CD4-positive, alpha-beta T cell treated with Interferon alpha-2 for 1 hour (primary cell): ENCODE data around the gene USP24.

Experiments
- DNase-seq, 2 donors: peaks; one replicate each; pipeline ENCODE4 v3.0.0-alpha.2; 2020 to 2022

Gene USP24

GRCh38 chr1:55065648-55066047, 149.5 kb downstream of the USP24 start:
- no peak for DNase-seq

- DNase-seq, result no peak
Measured at GRCh38 chr1:55064861-55065263, 150.3 kb downstream of the USP24 start.

GRCh38 chr1:55064071-55064581, 151.0 kb downstream of the USP24 start:
- no peak for DNase-seq

GRCh38 chr1:55063577-55063942, 151.6 kb downstream of the USP24 start:
- no peak for DNase-seq

- no peak for DNase-seq
Measured at GRCh38 chr1:55062801-55063576, 152.2 kb downstream of the USP24 start.

- no peak for DNase-seq
Measured at GRCh38 chr1:55061706-55062321, 153.3 kb downstream of the USP24 start.

- DNase-seq, result no peak
Measured at GRCh38 chr1:55061000-55061705, 154.0 kb downstream of the USP24 start.

GRCh38 chr1:55060133-55060999, 154.8 kb downstream of the USP24 start:
- no peak for DNase-seq

GRCh38 chr1:55059302-55060132, 155.6 kb downstream of the USP24 start:
- no peak for DNase-seq

GRCh38 chr1:55057956-55058298, 157.2 kb downstream of the USP24 start:
- DNase-seq, result no peak

GRCh38 chr1:55057270-55057955, 157.8 kb downstream of the USP24 start:
- no peak for DNase-seq

GRCh38 chr1:55056632-55056992, 158.6 kb downstream of the USP24 start:
- no peak for DNase-seq

GRCh38 chr1:55055951-55056631, 159.1 kb downstream of the USP24 start:
- no peak for DNase-seq

GRCh38 chr1:55055084-55055882, 159.9 kb downstream of the USP24 start:
- no peak for DNase-seq

GRCh38 chr1:55054396-55054795, 160.8 kb downstream of the USP24 start:
- DNase-seq, result no peak

- no peak for DNase-seq
Measured at GRCh38 chr1:55053265-55053954, 161.8 kb downstream of the USP24 start.

GRCh38 chr1:55052221-55053142, 162.7 kb downstream of the USP24 start:
- no peak for DNase-seq

- no peak for DNase-seq
Measured at GRCh38 chr1:55051621-55052020, 163.5 kb downstream of the USP24 start.
